Measurements from ENCODE around the gene KRT32. TPM values are rescaled to one million over a fixed set of nuclear protein-coding genes. Genes with fewer than 3 reads are reported as not detected.

The KRT32 gene
- total RNA-seq, 1 experiment from 2014 or later = 1.5 TPM

GRCh38 chr17:41505007-41505808 lies 38.0 kb upstream of the KRT32 start, which contains the start of gene KRT13:
KRT13 (minus strand) TSS chr17:41505612; CDS start chr17:41505550, 62 bp downstream.
- Histone ChIP-seq H3K9me3 (ENCODE audit: low read length) (no peaks in the 10 kb centered on the region), H3K27me3 (ENCODE audit: low read length) (no peaks in the 10 kb centered on the region), H3K4me1 (ENCODE audit: insufficient read depth, low read length) (peaks cover 9% of the 10 kb centered on the region), H3K4me3 (ENCODE audit: low read length) (no peak within 1 kb of the TSS), H3K9me2 (replicated peaks; ENCODE audit: low read length) (no peaks in the 10 kb centered on the region), H3K79me2 (ENCODE audit: low read length) (no peaks in the 10 kb centered on the region), H3K9ac (ENCODE audit: low read length) (no peak within 1 kb of the TSS), H4K20me1 (ENCODE audit: low read length) (no peaks in the 10 kb centered on the region), H3F3A (ENCODE audit: low read length, unreplicated experiment) (no peaks in the 10 kb centered on the region), H3K27ac (ENCODE audit: low read length) (no peak within 1 kb of the TSS), H2AFZ (ENCODE audit: low read length) (no peak within 1 kb of the TSS), H3K36me3 (ENCODE audit: low read depth, low read length) (no peaks in the 10 kb centered on the region), H3K4me2 (ENCODE audit: low read length) (no peak within 1 kb of the TSS)
- ChIA-PET CTCF (no interaction called here), POLR2A (ENCODE audit: unreplicated experiment) (no interaction called here)
- DNase-seq (no peak), ATAC-seq (no peak)
- TF ChIP-seq EZH2 (IDR thresholded peaks at IDR 0.05; ENCODE audit: low read length, unreplicated experiment) (no peak), EZH2phosphoT487 (IDR thresholded peaks at IDR 0.05; ENCODE audit: borderline replicate concordance, low read length) (no peak), CTCF (conservative IDR thresholded peaks at IDR 0.05; ENCODE audit: low read depth, low read length) (no peak)
- no TSS peak for BruUV-seq (replicated peaks)
- intact Hi-C loops (cut with micrococcal nuclease) = no loop called here

- intact Hi-C loops (cut with micrococcal nuclease) = no loop called here
- BruUV-seq (replicated peaks) = no TSS peak
- Histone ChIP-seq H4K20me1 (ENCODE audit: low read length) (no peaks in the 10 kb centered on the region), H2AFZ (ENCODE audit: low read length) (no peak overlapping the region), H3K9me2 (replicated peaks; ENCODE audit: low read length) (no peaks in the 10 kb centered on the region), H3K79me2 (ENCODE audit: low read length) (no peaks in the 10 kb centered on the region), H3K27me3 (ENCODE audit: low read length) (no peaks in the 10 kb centered on the region), H3K4me1 (ENCODE audit: insufficient read depth, low read length) (peaks cover 16% of the 10 kb centered on the region), H3K4me3 (ENCODE audit: low read length) (no peak overlapping the region), H3K9me3 (ENCODE audit: low read length) (no peaks in the 10 kb centered on the region), H3K27ac (ENCODE audit: low read length) (no peak overlapping the region), H3K36me3 (ENCODE audit: low read depth, low read length) (no peaks in the 10 kb centered on the region), H3K9ac (ENCODE audit: low read length) (no peak overlapping the region), H3K4me2 (ENCODE audit: low read length) (no peak overlapping the region), H3F3A (ENCODE audit: low read length, unreplicated experiment) (no peaks in the 10 kb centered on the region)
- POLR2A ChIA-PET (ENCODE audit: unreplicated experiment) = no interaction called here
- ATAC-seq = no peak
- CTCF ChIA-PET = interaction anchor here (0.6 kb wide), 1 partner anchor 144 kb away, joined by 3 read pairs; no protein-coding TSS in a partner anchor
- TF ChIP-seq EZH2 (IDR thresholded peaks at IDR 0.05; ENCODE audit: low read length, unreplicated experiment) = no peak
- no peak for TF ChIP-seq CTCF (conservative IDR thresholded peaks at IDR 0.05; ENCODE audit: low read depth, low read length)
- no peak for TF ChIP-seq EZH2phosphoT487 (IDR thresholded peaks at IDR 0.05; ENCODE audit: borderline replicate concordance, low read length)
- no peak for DNase-seq
Observed at GRCh38 chr17:41504246-41504977, 37.2 kb upstream of the KRT32 start.
